KMS-11 (cell line): Measurements from ENCODE around the gene SEMA4F.

Source experiments
- H2AFZ ChIP-seq: fragments of 200-600 bp; sonication (generic); 2 replicates; pipeline ENCODE4 v1.6.1; 2016; ENCODE audit warnings: antibody characterized with exemption, mixed run types, low read depth
- H3K27ac ChIP-seq: fragments of 200-600 bp; sonication (generic); 2 replicates; pipeline ENCODE4 v1.6.1; 2016; ENCODE audit warnings: mild to moderate bottlenecking, mixed run types
- H3K27me3 ChIP-seq: fragments of 200-600 bp; sonication (generic); 2 replicates; pipeline ENCODE4 v1.6.1; 2017; ENCODE audit warnings: mild to moderate bottlenecking, low read depth, mixed run types, moderate library complexity; ENCODE audit not compliant: insufficient read depth
- H3K36me3 ChIP-seq: fragments of 200-600 bp; sonication (generic); 2 replicates; pipeline ENCODE4 v1.6.1; 2017; ENCODE audit warnings: mild to moderate bottlenecking, mixed run types; ENCODE audit not compliant: insufficient read depth
- H3K4me1 ChIP-seq: fragments of 200-600 bp; sonication (generic); 2 replicates; pipeline ENCODE4 v1.6.1; 2016; ENCODE audit warnings: mild to moderate bottlenecking, low read depth, mixed run types; ENCODE audit not compliant: poor library complexity, severe bottlenecking
- H3K4me2 ChIP-seq: fragments of 200-600 bp; sonication (generic); 2 replicates; pipeline ENCODE4 v1.7.0; 2016; ENCODE audit warnings: mild to moderate bottlenecking, mixed run types
- H3K4me3 ChIP-seq: fragments of 200-600 bp; sonication (generic); IDR thresholded peaks from 2 replicates; pipeline ENCODE4 v1.6.1; 2017; ENCODE audit warnings: low read depth, low read length, mixed read lengths; ENCODE audit not compliant: insufficient read depth
- H3K79me2 ChIP-seq: fragments of 200-600 bp; sonication (generic); 2 replicates; pipeline ENCODE4 v1.6.1; 2016; ENCODE audit warnings: low read depth, mixed run types; ENCODE audit not compliant: insufficient read depth
- H3K9ac ChIP-seq: fragments of 200-600 bp; sonication (generic); 2 replicates; pipeline ENCODE4 v1.6.1; 2016; ENCODE audit warnings: mild to moderate bottlenecking, mixed run types
- H4K20me1 ChIP-seq: fragments of 200-600 bp; sonication (generic); 2 replicates; pipeline ENCODE4 v1.6.1; 2016; ENCODE audit warnings: mild to moderate bottlenecking, mixed run types; ENCODE audit not compliant: insufficient read depth
- CTCF ChIP-seq: fragments of 200-600 bp; sonication (generic); conservative IDR thresholded peaks from 2 replicates; pipeline ENCODE4 v1.6.1; 2017; ENCODE audit warnings: low read depth, mild to moderate bottlenecking, antibody characterized with exemption, low read length, moderate library complexity, mixed read lengths

SEMA4F gene

GRCh38 chr2:74693668-74694067, 39.6 kb downstream of the SEMA4F start:
- TF ChIP-seq CTCF, result no peak
- H3K27ac ChIP-seq, result no peak overlapping the region
- no peaks in the 10 kb centered on the region for H3K4me1 ChIP-seq
- no peak overlapping the region for H3K4me3 ChIP-seq
- no peak overlapping the region for H3K9ac ChIP-seq
- no peak overlapping the region for H3K4me2 ChIP-seq
- H3K27me3 ChIP-seq, result no peaks in the 10 kb centered on the region
- no peaks in the 10 kb centered on the region for H3K79me2 ChIP-seq
- H4K20me1 ChIP-seq, result no peaks in the 10 kb centered on the region
- H3K36me3 ChIP-seq, result no peaks in the 10 kb centered on the region
- no peak overlapping the region for H2AFZ ChIP-seq

- Histone ChIP-seq H3K36me3 (no peaks in the 10 kb centered on the region), H2AFZ (no peak overlapping the region), H3K27me3 (no peaks in the 10 kb centered on the region), H3K79me2 (no peaks in the 10 kb centered on the region), H3K4me1 (no peaks in the 10 kb centered on the region), H3K4me2 (no peak overlapping the region), H4K20me1 (no peaks in the 10 kb centered on the region), H3K27ac (no peak overlapping the region), H3K9ac (no peak overlapping the region), H3K4me3 (no peak overlapping the region)
- TF ChIP-seq CTCF, result no peak
Observed at GRCh38 chr2:74694281-74694680, 40.2 kb downstream of the SEMA4F start.

DNA sequence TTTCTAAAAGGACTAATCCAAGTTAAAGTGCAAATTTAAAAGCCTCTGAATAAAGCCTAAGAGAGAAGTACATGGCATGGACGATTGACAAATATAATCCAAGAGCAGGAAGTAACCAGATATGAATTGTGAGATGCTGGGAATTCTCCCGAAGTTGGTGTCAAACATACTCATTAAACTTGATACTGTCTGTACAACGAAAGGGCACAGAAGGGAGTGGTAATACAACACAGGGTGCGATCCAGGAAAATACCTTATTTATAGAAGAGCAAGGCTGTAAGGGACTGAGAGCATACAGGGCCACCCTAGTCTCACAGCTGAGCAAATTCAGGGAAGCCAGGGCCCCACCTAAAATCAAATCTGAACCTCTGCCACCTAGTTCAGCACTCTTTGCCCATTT, 41.6 kb downstream of the SEMA4F start:
- no peaks in the 10 kb centered on the region for H3K27me3 ChIP-seq
- H3K27ac ChIP-seq, result no peak overlapping the region
- H3K4me2 ChIP-seq, result no peak overlapping the region

DNA sequence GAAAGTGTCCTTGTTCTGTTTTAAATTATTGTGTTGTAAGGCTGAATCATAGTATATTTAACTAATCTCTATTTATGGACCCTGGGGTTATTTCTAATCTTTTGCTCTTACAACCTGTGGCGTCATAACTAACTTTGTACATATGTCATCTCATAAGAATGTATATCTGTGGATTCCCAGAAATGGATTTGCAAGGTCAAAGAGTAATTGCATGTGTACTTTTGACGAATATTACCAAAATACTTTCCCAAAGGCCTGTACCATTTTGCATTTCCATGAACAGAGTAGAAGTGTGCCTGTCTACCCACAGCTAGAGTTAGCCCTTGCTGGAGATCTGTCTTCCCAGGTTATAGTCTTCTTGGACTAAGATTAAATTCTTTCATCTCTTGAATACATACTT, 42.8 kb downstream of the SEMA4F start:
- H2AFZ ChIP-seq, result no peak overlapping the region
- no peak for TF ChIP-seq CTCF
- H3K27me3 ChIP-seq, result no peaks in the 10 kb centered on the region
- H3K4me1 ChIP-seq, result peaks cover under 1% of the 10 kb centered on the region
- H3K4me3 ChIP-seq, result no peak overlapping the region
- H3K36me3 ChIP-seq, result no peaks in the 10 kb centered on the region
- no peaks in the 10 kb centered on the region for H4K20me1 ChIP-seq
- H3K4me2 ChIP-seq, result no peak overlapping the region
- H3K27ac ChIP-seq, result no peak overlapping the region
- no peaks in the 10 kb centered on the region for H3K79me2 ChIP-seq
- no peak overlapping the region for H3K9ac ChIP-seq

More for the DNA sequence above, 41.6 kb downstream of the SEMA4F start:
- H3K79me2 ChIP-seq, result no peaks in the 10 kb centered on the region
- no peak overlapping the region for H3K4me3 ChIP-seq
- no peak overlapping the region for H2AFZ ChIP-seq
- no peaks in the 10 kb centered on the region for H3K4me1 ChIP-seq
- no peaks in the 10 kb centered on the region for H4K20me1 ChIP-seq
- H3K9ac ChIP-seq, result no peak overlapping the region
- no peaks in the 10 kb centered on the region for H3K36me3 ChIP-seq
- TF ChIP-seq CTCF, result no peak
